HepG2 (cell line): ENCODE results near the gene EFS. TPM values are rescaled to one million over a fixed set of nuclear protein-coding genes. Genes with fewer than 3 reads are reported as not detected.

Experiments used
- HOXA9 ChIP-seq: sonication (generic); formaldehyde crosslinking; IDR thresholded peaks from 2 replicates; pipeline ENCODE4 v1.8.1; 2022; ENCODE audit warnings: missing genetic modification reagents, mild to moderate bottlenecking, moderate library complexity, borderline replicate concordance
- MTF2 ChIP-seq: sonication (generic); formaldehyde crosslinking; IDR thresholded peaks from 2 replicates; pipeline ENCODE4 v1.5.0; 2020; ENCODE audit warnings: missing genetic modification reagents, borderline replicate concordance
- NFRKB ChIP-seq: fragments of 450-650 bp; IDR thresholded peaks from 2 replicates; pipeline ENCODE4 v1.6.1; 2017
- REL ChIP-seq: sonication (generic); formaldehyde crosslinking; conservative IDR thresholded peaks from 2 replicates; pipeline ENCODE4 v1.8.0; 2022; ENCODE audit warnings: mild to moderate bottlenecking, missing genetic modification reagents, moderate library complexity
- SMAD1 ChIP-seq: sonication (generic); formaldehyde crosslinking; IDR thresholded peaks from 2 replicates; pipeline ENCODE4 v1.4.0; 2020; ENCODE audit warnings: missing genetic modification reagents, low read depth, mild to moderate bottlenecking, borderline replicate concordance
- ZNF225 ChIP-seq: sonication (generic); formaldehyde crosslinking; IDR thresholded peaks from 2 replicates; pipeline ENCODE4 v1.4.0; 2020; ENCODE audit warnings: mild to moderate bottlenecking, missing genetic modification reagents
- ZNF292 ChIP-seq: sonication (generic); formaldehyde crosslinking; IDR thresholded peaks from 2 replicates; pipeline ENCODE4 v1.8.1; 2022; ENCODE audit warnings: mild to moderate bottlenecking, low read depth, missing genetic modification reagents, borderline replicate concordance
- ZNF331 ChIP-seq: sonication (generic); formaldehyde crosslinking; IDR thresholded peaks from 2 replicates; pipeline ENCODE4 v1.4.0; 2020; ENCODE audit warnings: missing genetic modification reagents
- ZNF562 ChIP-seq: sonication (generic); formaldehyde crosslinking; IDR thresholded peaks from 2 replicates; pipeline ENCODE4 v1.8.0; 2022; ENCODE audit warnings: missing genetic modification reagents, borderline replicate concordance
- polyA plus RNA-seq, 8 experiments: library from polyadenylated mRNA; depleted of rRNA in 3 of 8; stranded (reverse) in 7 of 8; unstranded in 1 of 8; fragments of >200 nt; fragmentation: Illumina TruSeq in 4 of 8; extraction: Trizol in 4 of 8; gene quantifications; 2 replicates each; pipeline versions ENCODE4 v1.2.1 to v1.2.3, GENCODE V29; 2011 to 2016; ENCODE audit warnings: low read depth in 4 of 8, missing spikeins in 1 of 8, mixed read lengths in 1 of 8; ENCODE audit not compliant: insufficient read depth in 1 of 8
- total RNA-seq, 5 experiments: library from RNA; depleted of rRNA; stranded (reverse); fragments of >200 nt; fragmentation: Illumina TruSeq; extraction: Trizol; gene quantifications; 2 replicates each; pipeline ENCODE4 v1.2.3, GENCODE V29; 2016; ENCODE audit warnings: low read depth in 1 of 5
- TF ChIP-seq, protein P1 (sequence below): sonication (generic); formaldehyde crosslinking; IDR thresholded peaks from 2 replicates; pipeline ENCODE4 v1.4.0; 2020; ENCODE audit warnings: mild to moderate bottlenecking, missing genetic modification reagents
- TF ChIP-seq, protein P2 (sequence below): sonication (generic); formaldehyde crosslinking; conservative IDR thresholded peaks from 2 replicates; pipeline ENCODE4 v1.5.0; 2020; ENCODE audit warnings: missing genetic modification reagents

Gene EFS
- total and polyA plus RNA-seq, 2 of the 13 experiments (the other 11 are each of a cell fraction or from before 2014, with no cell fraction given), result not detected

DNA sequence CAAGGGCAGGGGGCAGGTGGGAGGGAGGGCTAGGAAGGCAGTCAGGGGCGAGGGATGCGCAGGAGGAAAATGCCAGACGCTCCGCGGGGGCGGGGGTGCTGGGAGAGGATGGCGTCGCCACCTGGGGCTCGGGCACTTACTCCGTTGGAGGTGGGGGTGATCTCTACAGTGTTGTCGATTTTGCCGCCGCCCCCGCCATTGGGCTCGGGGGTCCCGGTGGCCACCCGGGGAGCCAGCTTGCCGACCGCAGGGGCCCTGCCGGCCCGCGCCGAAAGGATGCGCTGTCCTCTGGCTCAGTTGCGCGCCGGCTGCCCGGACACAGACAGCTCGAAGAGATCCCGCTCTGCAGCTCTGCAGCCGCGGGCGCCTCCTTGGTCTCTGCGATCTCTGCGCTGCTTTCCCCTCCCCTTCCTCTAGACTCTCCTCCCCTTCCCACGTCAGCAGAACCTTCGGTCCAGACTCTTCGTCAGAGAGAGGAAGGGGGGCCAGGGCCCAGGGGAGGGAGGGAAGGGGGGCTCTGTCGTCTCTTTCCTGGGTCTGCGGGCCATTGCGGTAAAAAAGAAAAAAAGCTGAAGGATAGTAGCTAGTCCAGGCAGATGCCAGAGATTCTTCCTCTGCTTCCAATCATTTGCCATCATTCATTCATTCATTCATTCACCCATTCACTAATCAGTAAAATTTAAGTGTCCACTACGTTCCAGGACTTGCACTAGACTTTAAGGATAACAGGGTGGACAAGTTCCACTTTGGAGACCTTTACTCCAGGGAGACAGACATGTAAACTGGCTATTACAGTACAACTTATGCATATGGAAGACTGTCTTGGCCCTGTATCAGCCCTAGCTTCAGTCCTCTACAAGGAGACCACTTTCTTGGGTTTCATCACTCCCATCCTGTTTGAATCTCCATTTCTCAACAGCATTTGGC is 12.2 kb downstream of the EFS start, which contains the start of gene SLC22A17 (continued):
- TF ChIP-seq, protein P1, sequence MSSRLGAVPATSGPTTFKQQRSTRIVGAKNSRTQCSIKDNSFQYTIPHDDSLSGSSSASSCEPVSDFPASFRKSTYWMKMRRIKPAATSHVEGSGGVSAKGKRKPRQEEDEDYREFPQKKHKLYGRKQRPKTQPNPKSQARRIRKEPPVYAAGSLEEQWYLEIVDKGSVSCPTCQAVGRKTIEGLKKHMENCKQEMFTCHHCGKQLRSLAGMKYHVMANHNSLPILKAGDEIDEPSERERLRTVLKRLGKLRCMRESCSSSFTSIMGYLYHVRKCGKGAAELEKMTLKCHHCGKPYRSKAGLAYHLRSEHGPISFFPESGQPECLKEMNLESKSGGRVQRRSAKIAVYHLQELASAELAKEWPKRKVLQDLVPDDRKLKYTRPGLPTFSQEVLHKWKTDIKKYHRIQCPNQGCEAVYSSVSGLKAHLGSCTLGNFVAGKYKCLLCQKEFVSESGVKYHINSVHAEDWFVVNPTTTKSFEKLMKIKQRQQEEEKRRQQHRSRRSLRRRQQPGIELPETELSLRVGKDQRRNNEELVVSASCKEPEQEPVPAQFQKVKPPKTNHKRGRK, result peak; percentile 43; the same call in 1 of the 2 replicates
- TF ChIP-seq NFRKB (no peak), ZNF331 (CRISPR knock-in tag) (0 out of 2 replicates have a peak, but pooled peaks have one; percentile 10), HOXA9 (CRISPR knock-in tag) (0 out of 2 replicates have a peak, but pooled peaks have one; percentile 50), REL (CRISPR knock-in tag) (0 out of 2 replicates have a peak, but pooled peaks have one; percentile 49), SMAD1 (0 out of 2 replicates have a peak, but pooled peaks have one; percentile 14), ZNF225 (CRISPR knock-in tag) (no peak), MTF2 (peak; percentile 82; the same call in 1 of the 2 replicates), ZNF562 (CRISPR knock-in tag) (0 out of 2 replicates have a peak, but pooled peaks have one; percentile 25), ZNF292 (CRISPR knock-in tag) (0 out of 2 replicates have a peak, but pooled peaks have one; percentile 41)
- TF ChIP-seq, protein P2, sequence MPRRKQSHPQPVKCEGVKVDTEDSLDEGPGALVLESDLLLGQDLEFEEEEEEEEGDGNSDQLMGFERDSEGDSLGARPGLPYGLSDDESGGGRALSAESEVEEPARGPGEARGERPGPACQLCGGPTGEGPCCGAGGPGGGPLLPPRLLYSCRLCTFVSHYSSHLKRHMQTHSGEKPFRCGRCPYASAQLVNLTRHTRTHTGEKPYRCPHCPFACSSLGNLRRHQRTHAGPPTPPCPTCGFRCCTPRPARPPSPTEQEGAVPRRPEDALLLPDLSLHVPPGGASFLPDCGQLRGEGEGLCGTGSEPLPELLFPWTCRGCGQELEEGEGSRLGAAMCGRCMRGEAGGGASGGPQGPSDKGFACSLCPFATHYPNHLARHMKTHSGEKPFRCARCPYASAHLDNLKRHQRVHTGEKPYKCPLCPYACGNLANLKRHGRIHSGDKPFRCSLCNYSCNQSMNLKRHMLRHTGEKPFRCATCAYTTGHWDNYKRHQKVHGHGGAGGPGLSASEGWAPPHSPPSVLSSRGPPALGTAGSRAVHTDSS (CRISPR knock-in tag), result no peak
